Nephron (organoid): ENCODE measurements around the gene ZNF205.
"Not testable (repeated sequence)": the region's sequence is repeated elsewhere in the genome, so short reads cannot be mapped to it uniquely, and the experiment has no call there.

ENCODE experiments used
- H3K27ac Mint-ChIP-seq, 3 experiments: 2 replicates each; pipeline ENCODE4 v1.8.0; 2020; ENCODE audit warnings: mixed read lengths in 3 of 3, mild to moderate bottlenecking in 2 of 3, moderate library complexity in 1 of 3
- H3K27me3 Mint-ChIP-seq: 2 replicates; pipeline ENCODE4 v1.8.0; 2021; ENCODE audit warnings: low read depth, mild to moderate bottlenecking, moderate library complexity, mixed read lengths
- H3K36me3 Mint-ChIP-seq: 2 replicates; pipeline ENCODE4 v1.8.0; 2020; ENCODE audit warnings: low read depth, mixed read lengths
- H3K4me1 Mint-ChIP-seq: 2 replicates; pipeline ENCODE4 v1.8.0; 2020; ENCODE audit warnings: mixed read lengths
- H3K4me3 Mint-ChIP-seq, 3 experiments: 2 replicates each; pipeline ENCODE4 v1.8.0; 2020; ENCODE audit warnings: mild to moderate bottlenecking in 3 of 3, mixed read lengths in 3 of 3, moderate library complexity in 2 of 3
- H3K9me3 Mint-ChIP-seq: 2 replicates; pipeline ENCODE4 v1.8.0; 2020; ENCODE audit warnings: mixed read lengths
- CTCF ChIP-seq, 3 experiments: fragments of 200-600 bp; sonication (generic); IDR thresholded peaks; one replicate each; pipeline ENCODE4 v1.5.0; 2021; ENCODE audit warnings: antibody characterized with exemption in 3 of 3; ENCODE audit not compliant: unreplicated experiment in 3 of 3

Gene ZNF205

GRCh38 chr16:3138823-3139426 is 26.5 kb downstream of the ZNF205 start:
- H3K4me3 Mint-ChIP-seq = peak overlapping the region; percentile 16 to 68 (median 60)
- H3K4me1 Mint-ChIP-seq = peaks cover 12% of the 10 kb centered on the region
- H3K27ac Mint-ChIP-seq = no peak overlapping the region
- TF ChIP-seq CTCF (IDR thresholded peaks at IDR 0.05; ENCODE audit: unreplicated experiment in 3 of 3) = no peak
- no peaks in the 10 kb centered on the region for H3K27me3 Mint-ChIP-seq
- H3K9me3 Mint-ChIP-seq = no peaks in the 10 kb centered on the region
- H3K36me3 Mint-ChIP-seq = peaks cover 10% of the 10 kb centered on the region

- H3K27me3 Mint-ChIP-seq, H3K27ac Mint-ChIP-seq, H3K9me3 Mint-ChIP-seq, H3K4me3 Mint-ChIP-seq, H3K4me1 Mint-ChIP-seq, H3K36me3 Mint-ChIP-seq: not testable (repeated sequence)
Measured at GRCh38 chr16:3139561-3139960, 27.2 kb downstream of the ZNF205 start.

- peaks cover 6% of the 10 kb centered on the region for H3K27me3 Mint-ChIP-seq
- peaks cover 10% of the 10 kb centered on the region for H3K36me3 Mint-ChIP-seq
- H3K4me3 Mint-ChIP-seq = no peak overlapping the region
- H3K27ac Mint-ChIP-seq = no peak overlapping the region
- no peak for TF ChIP-seq CTCF (IDR thresholded peaks at IDR 0.05; ENCODE audit: unreplicated experiment in 3 of 3)
- no peaks in the 10 kb centered on the region for H3K4me1 Mint-ChIP-seq
- H3K9me3 Mint-ChIP-seq = no peaks in the 10 kb centered on the region
Measured at GRCh38 chr16:3140603-3141427, 28.4 kb downstream of the ZNF205 start.

GRCh38 chr16:3141781-3142311 is 29.5 kb downstream of the ZNF205 start:
- Mint-ChIP-seq H3K4me1 (no peaks in the 10 kb centered on the region), H3K27me3 (peaks cover 6% of the 10 kb centered on the region), H3K36me3 (peaks cover 10% of the 10 kb centered on the region), H3K4me3 (peak overlapping the region in 1 of 3 experiments; percentile 18), H3K9me3 (no peaks in the 10 kb centered on the region), H3K27ac (no peak overlapping the region)
- TF ChIP-seq CTCF (IDR thresholded peaks at IDR 0.05; ENCODE audit: unreplicated experiment in 3 of 3) = no peak

GRCh38 chr16:3142327-3142726 is 29.9 kb downstream of the ZNF205 start:
- Mint-ChIP-seq H3K4me3 (peak overlapping the region in 1 of 3 experiments; percentile 18), H3K36me3 (peaks cover 10% of the 10 kb centered on the region), H3K9me3 (no peaks in the 10 kb centered on the region), H3K4me1 (no peaks in the 10 kb centered on the region), H3K27me3 (peaks cover 6% of the 10 kb centered on the region), H3K27ac (no peak overlapping the region)
- no peak for TF ChIP-seq CTCF (IDR thresholded peaks at IDR 0.05; ENCODE audit: unreplicated experiment in 3 of 3)

- no peak for TF ChIP-seq CTCF (IDR thresholded peaks at IDR 0.05; ENCODE audit: unreplicated experiment in 3 of 3)
- peaks cover 10% of the 10 kb centered on the region for H3K27me3 Mint-ChIP-seq
- no peaks in the 10 kb centered on the region for H3K9me3 Mint-ChIP-seq
- H3K4me3 Mint-ChIP-seq = no peak overlapping the region
- peaks cover 10% of the 10 kb centered on the region for H3K36me3 Mint-ChIP-seq
- H3K27ac Mint-ChIP-seq = no peak overlapping the region
- no peaks in the 10 kb centered on the region for H3K4me1 Mint-ChIP-seq
Measured at GRCh38 chr16:3142770-3143169, 30.4 kb downstream of the ZNF205 start.
